Fibroblast of skin of right quadriceps (primary cell): ENCODE measurements around the gene SUPT3H.
"Not testable (repeated sequence)": the region's sequence is repeated elsewhere in the genome, so short reads cannot be mapped to it uniquely, and the experiment has no call there.

Source experiments
- DNase-seq: peaks from one replicate; pipeline ENCODE4 v3.0.0-alpha.2; 2013

SUPT3H gene

DNA sequence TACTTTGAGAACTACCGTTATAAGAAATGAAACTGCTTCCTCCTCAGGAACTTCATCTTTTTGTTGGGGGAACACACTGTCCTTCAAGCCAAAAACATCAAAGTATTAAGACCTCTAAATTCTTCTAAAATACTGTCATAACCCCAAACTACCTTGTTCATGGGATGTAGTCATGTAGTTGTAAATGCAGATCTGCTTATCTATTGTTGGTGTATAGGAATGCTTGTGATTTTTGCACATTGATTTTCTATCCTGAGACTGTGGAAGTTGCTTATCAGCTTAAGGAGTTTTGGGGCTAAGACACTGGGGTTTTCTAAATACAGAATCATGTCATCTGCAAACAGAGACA lies 332.5 kb downstream of the SUPT3H start:
- no peak for DNase-seq

DNA sequence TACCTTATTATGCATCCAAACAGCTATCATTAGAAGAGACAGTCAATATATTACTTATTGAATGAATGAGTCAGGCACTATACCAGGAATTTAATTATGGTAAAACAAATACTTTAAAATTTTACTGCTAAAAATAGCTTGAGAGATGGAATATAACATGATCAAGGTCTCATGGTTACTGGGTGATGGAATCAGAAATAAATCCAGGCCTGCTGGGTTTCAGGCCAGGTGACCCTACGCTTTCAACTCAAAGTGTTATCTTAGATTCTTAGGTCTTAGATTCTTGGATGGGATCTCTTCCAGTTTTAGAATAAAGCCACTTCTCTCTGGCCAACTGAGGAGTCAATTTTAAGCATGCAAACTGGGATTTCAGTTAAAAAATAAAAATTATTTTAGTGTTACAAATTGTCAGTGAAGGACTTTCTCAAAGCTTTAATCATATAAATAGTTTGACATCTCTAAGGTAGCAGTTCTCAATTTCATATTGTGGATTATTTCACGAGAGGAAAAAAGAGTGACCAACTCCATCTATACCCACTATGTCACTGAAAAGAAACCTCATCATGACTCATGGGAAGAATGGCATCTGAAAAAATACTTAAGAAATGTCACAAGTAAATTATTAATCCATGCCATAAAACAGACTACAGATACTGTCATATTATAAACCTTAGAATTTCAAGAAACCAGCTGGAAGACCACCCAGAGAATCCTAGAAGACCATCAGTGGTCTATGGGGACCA lies 333.1 kb downstream of the SUPT3H start:
- DNase-seq: no peak

DNA sequence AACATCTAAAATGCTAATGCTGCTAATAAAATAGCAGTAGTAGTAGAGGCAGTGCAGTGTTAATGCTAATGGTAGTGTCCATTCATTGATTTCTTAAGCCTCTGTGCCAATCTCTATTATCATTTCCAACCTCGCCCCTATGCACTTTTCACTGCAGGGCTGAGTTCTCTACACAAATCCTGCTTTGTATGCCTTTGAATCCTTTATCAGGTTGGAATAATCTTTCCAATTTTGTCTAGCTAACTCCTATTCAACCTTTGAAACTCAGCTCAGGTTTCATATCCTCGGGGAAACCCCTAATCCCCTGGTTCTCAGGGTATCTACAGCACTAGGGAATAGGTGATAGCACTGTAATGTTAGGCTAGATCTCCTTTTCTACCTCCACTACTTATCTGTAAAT lies 333.6 kb downstream of the SUPT3H start:
- no peak for DNase-seq

DNA sequence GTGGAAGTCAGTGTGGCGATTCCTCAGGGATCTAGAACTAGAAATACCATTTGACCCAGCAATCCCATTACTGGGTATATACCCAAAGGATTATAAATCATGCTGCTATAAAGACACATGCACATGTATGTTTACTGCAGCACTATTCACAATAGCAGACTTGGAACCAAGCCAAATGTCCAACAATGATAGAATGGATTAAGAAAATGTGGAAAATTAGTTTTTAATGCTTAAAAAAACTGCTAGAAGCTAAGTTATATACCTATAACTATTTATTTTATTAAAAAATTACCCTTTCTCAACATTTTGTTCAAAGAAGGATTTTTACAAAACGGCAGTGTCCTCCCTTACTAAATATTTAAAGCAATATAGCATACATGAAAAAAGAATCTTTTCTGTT lies 335.1 kb downstream of the SUPT3H start:
- not testable (repeated sequence) for DNase-seq

DNA sequence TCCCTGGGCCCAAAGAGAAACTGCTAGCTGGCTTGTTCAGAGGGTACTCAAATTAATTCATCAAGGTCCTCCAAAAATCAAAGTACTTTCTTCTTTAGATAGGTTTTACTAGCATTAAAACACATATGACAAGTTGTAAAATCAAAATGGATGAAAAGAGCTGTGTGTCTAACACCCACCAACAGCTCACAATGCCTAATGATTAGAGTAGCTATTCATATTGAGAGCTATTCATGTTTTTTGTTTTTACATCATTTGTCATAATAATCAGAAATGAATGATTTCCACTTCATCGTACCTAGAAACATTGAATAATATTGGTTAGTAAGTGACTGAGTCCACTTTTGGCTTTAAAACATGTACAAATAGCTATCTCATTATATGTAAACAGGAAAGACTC lies 339.5 kb downstream of the SUPT3H start:
- DNase-seq: no peak

DNA sequence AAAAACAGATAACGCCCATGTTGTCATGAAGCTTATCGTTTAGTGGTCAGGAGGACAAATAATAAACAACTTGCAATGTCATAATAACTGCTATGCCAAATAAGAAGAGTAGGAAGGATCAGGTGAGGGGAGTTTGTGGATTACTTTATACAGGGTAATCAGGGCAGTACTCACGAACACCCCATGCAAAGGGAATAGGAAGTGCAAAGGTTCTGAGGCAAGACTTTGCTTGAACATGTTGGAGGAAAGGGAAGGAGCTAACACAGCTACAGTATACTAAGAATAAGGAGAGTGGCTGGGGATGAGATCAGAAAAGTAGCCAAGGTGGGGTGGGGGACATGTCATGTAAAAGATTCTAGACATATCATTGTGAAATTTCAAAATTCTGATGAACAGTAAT lies 341.6 kb downstream of the SUPT3H start:
- no peak for DNase-seq

DNA sequence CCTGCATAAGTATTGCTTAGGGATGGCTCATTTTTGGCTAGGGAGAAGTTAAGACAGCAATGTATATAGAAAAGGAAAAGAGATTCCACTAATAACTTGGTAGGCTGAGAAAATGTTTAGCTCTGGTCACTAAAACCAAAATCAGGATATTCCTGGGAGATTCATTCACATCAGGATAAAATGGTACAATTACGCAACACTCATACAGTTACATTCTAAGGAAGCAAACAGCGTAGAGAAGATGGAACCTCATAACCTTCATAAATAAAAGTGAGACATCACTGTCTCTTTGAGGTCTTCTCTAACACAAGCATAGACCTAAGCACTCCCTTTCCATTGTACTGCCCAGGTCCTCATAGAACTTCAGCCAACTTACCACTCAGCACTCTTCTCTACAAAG lies 345.3 kb downstream of the SUPT3H start:
- no peak for DNase-seq

DNA sequence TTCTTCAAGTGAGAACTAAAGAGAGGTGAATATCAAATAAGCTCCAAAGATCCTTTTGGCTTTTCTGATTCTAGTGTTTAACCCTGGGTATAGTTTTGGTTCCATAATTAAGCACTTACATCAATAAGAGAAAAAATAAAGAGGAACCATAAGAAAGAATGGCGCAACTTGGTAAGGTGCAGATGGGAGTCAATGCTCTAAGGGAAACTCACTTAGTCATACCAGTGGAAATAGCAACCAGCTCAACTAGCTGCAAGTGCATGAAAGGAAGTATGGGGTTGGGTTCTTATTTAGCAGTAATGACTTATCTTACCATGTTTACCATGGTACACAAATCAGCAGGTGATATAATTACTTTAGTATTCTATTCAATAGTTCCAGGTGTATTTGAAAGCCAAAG lies 346.1 kb downstream of the SUPT3H start:
- no peak for DNase-seq

DNA sequence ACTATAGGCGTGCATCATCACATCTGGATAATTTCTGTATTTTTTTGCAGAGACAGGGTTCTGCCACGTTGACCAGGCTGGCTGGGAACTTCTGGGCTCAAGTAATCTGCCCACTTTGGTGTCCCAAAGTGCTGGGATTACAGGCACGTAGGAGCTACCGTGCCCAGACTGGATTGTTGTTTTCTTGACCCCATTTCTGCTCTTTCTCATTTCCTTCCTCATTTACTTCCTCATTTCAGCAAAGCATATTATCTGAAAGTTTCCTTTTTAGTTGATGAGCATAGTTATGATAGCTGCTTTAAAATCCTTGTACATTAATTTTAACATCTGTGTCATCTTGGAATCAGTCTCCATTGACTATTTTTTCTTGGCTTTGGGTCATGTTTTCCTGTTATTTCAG lies 350.6 kb downstream of the SUPT3H start:
- no peak for DNase-seq

DNA sequence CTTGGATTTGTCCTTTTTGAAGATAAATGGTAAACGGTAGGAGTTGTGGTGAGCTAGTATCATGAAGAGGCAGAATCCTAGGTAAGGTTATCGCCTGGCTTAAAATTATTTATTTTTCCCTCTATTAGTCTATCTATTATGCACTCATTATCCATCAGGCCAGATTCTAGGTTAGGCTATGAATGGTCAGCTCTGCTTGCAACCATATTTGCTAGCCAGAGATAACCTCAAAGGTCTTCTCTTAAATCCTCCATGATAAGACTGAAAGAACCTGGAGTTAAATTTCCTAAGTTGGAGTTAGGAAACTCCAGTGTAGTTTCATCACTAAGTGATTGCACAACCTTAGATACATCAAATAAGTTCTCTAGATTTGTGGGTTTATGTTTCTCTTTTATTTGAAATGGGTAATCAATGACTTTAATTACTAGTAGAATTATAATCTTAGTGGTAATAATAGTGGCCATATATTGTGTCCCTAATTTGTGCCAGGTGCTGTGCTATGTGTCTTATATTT lies 351.7 kb downstream of the SUPT3H start:
- DNase-seq: no peak

DNA sequence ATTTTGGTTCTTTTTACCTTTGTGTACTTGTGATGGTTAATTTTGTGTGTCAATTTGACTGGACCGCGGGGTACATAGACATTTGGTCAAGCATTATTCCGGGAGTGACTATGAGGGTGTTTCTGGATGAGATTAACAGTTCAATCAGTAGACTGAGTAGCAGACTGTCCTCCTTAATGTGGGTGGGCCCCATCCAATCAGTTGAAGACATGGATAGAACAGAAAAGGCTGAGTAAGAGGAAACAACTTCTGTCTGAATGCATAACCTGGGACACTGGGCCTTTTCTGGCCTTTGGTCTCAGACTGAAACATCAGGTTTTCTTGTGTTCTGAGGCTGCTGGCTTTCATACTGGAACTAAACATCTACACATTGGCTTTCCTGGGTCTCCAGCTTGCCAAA lies 353.1 kb downstream of the SUPT3H start:
- no peak for DNase-seq

DNA sequence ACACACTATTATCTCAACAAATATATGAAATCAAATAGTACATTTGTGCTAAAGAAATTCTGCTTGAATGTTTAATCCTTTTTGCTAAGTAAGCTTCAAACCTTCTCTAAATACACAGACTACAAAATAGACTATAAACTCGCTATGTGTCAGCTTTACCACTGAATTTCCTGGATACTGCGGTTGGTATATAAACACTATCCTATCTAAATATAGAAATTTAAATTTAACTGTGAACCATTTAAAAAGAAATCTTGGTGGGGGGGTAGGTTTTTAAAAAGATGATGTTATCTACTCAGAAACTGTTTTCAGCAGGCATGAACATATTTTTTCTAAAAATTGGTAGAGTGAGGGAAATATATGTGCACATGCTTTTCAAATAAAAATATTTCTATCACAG lies 356.1 kb downstream of the SUPT3H start:
- peak; percentile 53 for DNase-seq

DNA sequence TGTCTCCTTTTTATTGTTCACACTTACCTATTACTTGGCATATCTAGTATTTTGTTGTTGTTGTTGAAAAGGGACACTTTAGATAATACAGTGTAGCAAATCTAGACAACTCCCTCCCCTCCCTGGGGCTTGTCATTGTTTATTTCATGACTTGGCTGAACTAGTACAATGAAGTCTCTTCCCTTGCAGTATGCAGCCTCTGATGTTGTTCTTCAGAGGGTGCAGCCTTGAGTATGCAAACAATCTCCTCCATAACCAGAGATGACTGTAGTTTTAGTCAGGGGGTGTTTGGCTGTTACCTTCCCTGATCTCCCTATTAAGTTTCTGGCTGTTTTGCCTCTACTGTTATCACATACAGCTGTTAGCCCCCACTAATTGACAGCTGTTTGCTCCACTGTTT lies 365.0 kb downstream of the SUPT3H start:
- DNase-seq: no peak

DNA sequence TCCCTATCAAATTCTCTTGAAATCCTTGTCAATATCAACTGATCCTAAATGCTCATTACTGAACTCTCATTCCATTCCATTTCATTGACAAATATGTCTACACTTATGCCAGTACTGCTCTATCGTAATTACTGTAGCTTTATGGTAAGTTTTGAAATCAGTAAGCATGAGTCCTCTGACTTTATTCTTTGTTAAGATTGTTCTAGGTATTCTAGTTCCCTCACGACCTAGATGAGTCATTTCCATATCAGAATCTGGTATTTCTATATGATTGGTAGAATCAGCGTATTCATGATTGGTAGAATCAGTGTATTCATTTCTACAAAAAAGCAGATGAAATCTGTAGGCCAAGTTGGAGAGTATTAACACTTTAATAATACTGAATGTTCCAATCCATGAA lies 368.2 kb downstream of the SUPT3H start:
- no peak for DNase-seq

DNA sequence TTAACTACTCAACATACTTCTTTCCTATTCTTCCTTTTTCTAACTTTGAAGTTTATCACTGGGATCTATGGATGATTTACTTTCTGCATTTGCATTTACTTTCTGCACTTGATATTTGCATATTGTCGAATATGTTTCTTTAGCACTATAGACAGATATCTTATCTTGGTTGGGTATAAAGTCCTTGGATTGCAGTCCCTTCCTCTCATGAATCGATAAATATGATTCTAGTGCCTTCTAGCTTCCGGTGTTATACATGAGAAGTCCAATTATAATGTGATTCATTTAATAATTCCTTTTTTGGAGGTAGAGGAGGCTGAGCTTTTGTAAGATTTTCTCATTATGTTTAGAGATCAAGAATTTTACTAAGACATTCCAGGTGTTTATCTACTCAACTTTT lies 370.8 kb downstream of the SUPT3H start:
- DNase-seq: no peak

DNA sequence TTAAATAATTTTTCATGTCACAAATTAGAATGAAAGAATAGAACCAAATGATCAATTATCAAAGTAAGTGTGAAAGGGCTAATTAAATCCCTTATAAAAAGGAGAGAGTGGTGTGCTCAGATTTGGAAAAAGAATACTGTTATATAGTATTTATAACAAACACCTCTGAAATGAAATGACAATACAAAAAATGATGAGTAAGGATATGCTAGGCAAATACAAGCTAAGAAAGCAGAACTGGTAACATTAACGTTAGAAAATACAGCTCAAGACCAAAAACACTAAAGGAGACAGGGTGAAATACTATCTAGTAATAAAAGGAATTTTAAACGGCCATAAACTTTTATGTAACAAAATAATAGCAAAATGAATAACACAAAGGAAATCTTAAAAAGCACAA lies 373.8 kb downstream of the SUPT3H start:
- DNase-seq: no peak

DNA sequence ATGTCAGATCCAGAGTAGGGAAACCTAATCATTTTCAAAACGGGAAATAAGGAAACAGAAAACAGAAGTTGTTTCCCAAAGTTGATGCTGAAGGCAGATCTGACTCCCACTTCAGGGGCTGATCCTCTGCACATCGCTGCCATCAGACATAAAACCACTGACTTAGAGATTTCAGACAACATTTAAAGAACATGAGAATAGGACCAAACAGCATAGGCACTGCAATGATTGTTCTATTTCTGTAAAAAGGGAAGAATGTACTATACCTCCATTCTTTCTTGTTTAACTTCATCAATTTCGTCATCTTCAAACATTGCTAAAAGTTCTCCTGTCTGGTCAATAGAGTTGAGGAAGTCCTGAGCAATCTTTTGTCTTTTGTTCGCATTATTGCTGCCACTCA lies 374.3 kb downstream of the SUPT3H start:
- DNase-seq: no peak

DNA sequence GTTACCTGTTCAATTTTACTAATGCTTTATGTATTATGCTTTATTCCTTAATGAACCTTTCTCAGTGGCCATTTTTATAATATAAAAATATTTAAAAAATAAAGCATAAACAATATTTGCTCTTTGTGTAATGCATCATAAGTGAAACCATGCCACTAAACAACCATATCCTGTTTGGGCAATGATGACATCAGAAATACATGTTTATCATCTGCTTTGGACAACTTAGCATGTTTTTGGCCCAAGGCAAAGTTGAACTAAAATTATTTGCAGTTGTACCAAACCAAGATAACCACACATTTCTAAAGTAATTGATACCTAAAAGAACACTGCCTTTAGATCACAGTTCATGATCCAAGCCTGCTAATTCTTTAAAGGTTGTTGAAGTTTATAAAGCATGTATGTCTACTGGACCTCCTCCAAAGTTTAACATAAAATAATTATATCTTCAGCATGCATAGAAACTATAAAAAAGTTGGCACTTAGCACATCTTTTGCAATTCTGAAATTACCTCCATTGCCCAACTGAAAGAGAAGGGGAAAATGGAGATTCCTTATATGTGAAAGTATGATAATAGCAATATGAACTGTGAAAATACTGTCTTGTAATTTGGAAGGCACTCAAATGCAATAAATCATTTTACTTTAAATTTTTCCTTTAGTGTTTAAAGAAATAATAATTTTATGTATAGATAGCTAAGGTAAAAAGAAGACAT lies 375.2 kb downstream of the SUPT3H start:
- peak; percentile 19 for DNase-seq

DNA sequence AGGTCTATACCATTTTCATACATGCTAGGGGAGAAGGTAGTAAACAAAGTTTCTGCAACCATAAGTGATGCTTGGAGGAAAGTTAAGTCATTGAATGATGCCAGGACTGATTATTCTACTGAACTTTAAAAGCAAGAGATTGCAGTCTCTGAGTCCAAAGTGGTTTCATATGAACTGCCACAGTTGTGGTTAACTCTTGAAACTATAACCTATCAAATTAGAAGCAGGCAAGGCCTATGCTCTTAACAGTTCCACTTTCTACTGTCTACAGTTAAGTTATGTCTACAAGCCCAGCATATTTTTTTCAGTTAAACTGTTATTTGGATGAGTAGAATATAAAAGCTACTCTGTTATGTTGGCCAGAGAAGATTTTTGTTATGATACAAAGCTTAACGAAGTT lies 376.1 kb downstream of the SUPT3H start:
- no peak for DNase-seq

DNA sequence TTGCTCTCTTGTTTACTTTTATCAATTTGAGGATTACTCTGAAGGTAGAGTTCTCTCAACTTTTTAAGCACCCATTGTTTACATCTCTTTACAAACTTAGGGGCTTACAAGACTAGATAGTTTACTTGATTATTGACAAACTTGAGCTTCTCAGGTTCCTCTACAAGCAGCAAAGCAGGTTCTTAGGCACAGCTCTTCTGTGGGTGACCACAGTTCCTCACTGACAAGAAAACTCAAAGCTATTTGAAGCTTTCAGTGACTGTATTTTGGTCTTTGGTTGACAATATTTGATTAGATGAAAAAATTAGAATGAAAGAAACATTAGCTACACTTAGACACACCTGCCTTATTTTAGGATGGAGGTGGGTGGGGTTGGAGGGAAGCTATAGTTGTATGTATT lies 376.9 kb downstream of the SUPT3H start:
- no peak for DNase-seq

DNA sequence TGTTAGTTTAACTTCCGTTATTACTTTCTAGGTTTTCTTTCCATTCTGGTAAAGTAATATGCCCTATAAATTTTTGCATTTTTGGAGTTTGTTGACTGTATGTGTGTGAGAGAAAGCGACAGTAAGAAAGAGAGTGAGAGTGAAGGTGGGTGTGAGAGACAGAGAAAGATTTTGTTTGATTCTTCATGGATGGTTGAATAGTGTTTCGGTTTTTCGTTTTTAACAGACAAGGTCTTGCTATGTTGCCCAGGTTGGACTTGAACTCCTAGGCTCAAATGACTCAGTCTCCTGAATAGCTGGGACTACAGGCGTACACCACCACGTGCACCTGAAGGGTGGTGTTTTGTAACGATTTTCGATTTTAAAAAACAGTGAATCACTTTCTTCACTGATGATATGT lies 378.7 kb downstream of the SUPT3H start:
- DNase-seq: no peak

DNA sequence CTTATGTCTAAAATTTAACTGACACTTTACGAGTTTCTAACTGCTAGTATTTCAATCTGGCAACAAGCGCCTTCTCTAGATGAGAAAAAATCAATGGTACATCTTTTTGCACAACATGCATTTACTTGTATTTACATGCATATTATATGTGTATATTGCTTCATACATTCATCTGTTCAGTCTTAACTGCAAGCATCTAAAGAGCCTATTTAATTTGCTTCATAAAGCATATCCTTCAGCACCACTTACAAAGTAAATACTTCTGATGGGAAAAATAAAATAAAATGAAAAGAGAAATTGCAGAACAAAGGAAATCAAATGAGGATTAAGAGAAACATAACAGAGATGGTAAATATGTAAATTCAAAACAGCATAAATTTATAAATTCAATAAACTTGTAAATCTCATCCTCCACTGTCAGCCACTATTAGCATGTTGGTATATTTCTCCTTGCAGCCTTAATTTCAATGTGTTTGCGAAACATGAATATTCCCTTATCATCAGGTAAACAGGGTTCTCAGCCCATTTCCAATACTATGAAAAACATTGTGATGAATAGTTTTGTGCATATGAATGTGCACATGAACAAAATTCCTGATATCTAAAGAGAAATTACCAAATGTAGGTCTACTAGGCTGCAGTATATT lies 382.1 kb downstream of the SUPT3H start:
- no peak for DNase-seq

DNA sequence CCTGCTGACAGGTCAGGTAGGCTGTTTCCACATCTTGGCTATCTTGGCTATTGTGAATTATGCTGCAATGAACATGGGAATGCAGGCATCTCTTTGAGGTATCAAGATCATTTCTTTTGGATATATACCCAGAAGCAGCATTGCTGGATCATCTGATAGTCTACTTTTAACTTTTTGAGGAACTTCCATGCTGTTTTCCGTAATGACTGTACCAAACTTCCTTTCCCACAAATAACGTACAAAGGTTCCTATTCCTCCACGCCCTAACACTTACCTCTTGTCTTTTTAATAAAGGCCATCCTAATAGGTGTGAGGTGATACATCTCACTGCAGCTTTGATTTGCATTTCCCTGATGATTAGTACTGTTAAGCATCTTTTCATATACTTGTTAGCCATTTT lies 388.3 kb downstream of the SUPT3H start:
- DNase-seq: no peak

DNA sequence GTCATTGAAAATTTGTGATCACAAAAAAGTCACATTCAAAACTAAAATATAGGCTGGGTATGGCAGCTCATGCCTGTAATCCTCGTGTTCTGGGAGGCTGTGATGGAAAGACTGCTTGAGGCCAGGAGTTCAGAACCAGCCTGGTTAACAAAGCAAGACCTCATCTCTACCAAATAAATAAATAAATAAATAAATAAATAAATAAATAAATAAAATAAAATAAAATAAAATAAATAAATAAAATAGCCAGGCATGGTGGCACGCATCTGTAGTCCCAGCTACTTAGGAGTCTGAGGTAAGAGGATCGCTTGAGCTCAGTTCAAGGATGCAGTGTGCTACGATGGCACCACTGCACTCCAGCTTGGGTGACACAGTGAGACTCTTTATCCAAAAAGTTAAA lies 392.7 kb downstream of the SUPT3H start:
- no peak for DNase-seq
